ENCODE data around the gene CC2D1A.

DNA sequence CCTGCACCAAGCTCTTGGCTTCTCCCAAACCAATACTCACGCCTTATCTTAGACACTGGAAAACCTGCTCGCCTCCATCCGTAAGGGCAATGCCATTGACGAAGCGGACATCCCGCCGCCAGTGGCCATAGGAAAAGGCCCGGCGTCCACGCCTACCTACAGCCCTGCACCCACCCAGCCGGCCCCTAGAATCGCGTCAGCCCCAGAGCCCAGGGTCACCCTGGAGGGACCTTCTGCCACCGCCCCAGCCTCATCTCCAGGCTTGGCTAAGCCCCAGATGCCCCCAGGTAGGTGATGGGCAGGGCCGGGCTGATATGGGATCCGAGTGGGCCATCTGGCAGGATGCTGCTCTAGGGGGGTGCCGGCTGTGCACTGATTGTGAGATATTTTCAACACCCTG lies 7.4 kb downstream of the CC2D1A start:
- TF ChIP-seq, protein P1, sequence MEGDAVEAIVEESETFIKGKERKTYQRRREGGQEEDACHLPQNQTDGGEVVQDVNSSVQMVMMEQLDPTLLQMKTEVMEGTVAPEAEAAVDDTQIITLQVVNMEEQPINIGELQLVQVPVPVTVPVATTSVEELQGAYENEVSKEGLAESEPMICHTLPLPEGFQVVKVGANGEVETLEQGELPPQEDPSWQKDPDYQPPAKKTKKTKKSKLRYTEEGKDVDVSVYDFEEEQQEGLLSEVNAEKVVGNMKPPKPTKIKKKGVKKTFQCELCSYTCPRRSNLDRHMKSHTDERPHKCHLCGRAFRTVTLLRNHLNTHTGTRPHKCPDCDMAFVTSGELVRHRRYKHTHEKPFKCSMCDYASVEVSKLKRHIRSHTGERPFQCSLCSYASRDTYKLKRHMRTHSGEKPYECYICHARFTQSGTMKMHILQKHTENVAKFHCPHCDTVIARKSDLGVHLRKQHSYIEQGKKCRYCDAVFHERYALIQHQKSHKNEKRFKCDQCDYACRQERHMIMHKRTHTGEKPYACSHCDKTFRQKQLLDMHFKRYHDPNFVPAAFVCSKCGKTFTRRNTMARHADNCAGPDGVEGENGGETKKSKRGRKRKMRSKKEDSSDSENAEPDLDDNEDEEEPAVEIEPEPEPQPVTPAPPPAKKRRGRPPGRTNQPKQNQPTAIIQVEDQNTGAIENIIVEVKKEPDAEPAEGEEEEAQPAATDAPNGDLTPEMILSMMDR (IDR thresholded peaks at IDR 0.05), result no peak
- no peak for TF ChIP-seq ZFX (IDR thresholded peaks at IDR 0.05; ENCODE audit: borderline replicate concordance)
